HepG2 (cell line): Measurements from ENCODE around the gene MYH10.

Experiments
- CEBPB ChIP-seq: IDR thresholded peaks from 2 replicates; pipeline ENCODE4 v1.6.1; 2011; ENCODE audit warnings: low read depth, low read length, improper control_type of control experiment, borderline replicate concordance
- GABPA ChIP-seq, 2 experiments: IDR thresholded peaks; 2 replicates each; pipeline ENCODE4 v1.6.1; 2011 to 2016; ENCODE audit warnings: low read depth in 2 of 2, low read length in 1 of 2, missing biosample characterization in 1 of 2, missing genetic modification characterization in 1 of 2
- HES4 ChIP-seq: sonication (generic); formaldehyde crosslinking; IDR thresholded peaks from 2 replicates; pipeline ENCODE4 v1.9.0; 2021; ENCODE audit warnings: mild to moderate bottlenecking, missing genetic modification reagents, borderline replicate concordance
- IRF1 ChIP-seq: sonication (generic); formaldehyde crosslinking; IDR thresholded peaks from 2 replicates; pipeline ENCODE4 v1.4.0; 2020; ENCODE audit warnings: low read depth, mild to moderate bottlenecking, missing genetic modification reagents
- POLR2G ChIP-seq: fragments of 200-400 bp; formaldehyde crosslinking; IDR thresholded peaks from 2 replicates; pipeline ENCODE4 v1.6.1; 2018; ENCODE audit warnings: mild to moderate bottlenecking, low read depth, low read length, moderate library complexity
- RFX5 ChIP-seq: IDR thresholded peaks from 2 replicates; pipeline ENCODE4 v1.6.1; 2011; ENCODE audit warnings: low read depth, low read length, improper control_type of control experiment
- RNF2 ChIP-seq: fragments of 450-650 bp; conservative IDR thresholded peaks from 2 replicates; pipeline ENCODE4 v1.6.1; 2016; ENCODE audit warnings: low read depth
- ZNF232 ChIP-seq: sonication (generic); formaldehyde crosslinking; IDR thresholded peaks from 2 replicates; pipeline ENCODE4 v1.4.0; 2020; ENCODE audit warnings: missing genetic modification reagents, borderline replicate concordance
- ZNF441 ChIP-seq: sonication (generic); formaldehyde crosslinking; IDR thresholded peaks from 2 replicates; pipeline ENCODE4 v1.7.0; 2021; ENCODE audit warnings: missing genetic modification reagents, borderline replicate concordance
- ZNF530 ChIP-seq: sonication (generic); formaldehyde crosslinking; IDR thresholded peaks from 2 replicates; pipeline ENCODE4 v1.5.0; 2020; ENCODE audit warnings: low read depth, mild to moderate bottlenecking, missing genetic modification reagents

- no peak for TF ChIP-seq ZNF441 (CRISPR knock-in tag)
- TF ChIP-seq RNF2, result no peak
- TF ChIP-seq HES4, result no peak
- TF ChIP-seq GABPA (IDR thresholded peaks at IDR 0.05; ENCODE audit: low read depth, low read length), result no peak
- TF ChIP-seq GABPA (CRISPR knock-in tag; IDR thresholded peaks at IDR 0.05; ENCODE audit: low read depth), result no peak
- TF ChIP-seq CEBPB, result no peak
- TF ChIP-seq ZNF530, result no peak
- no peak for TF ChIP-seq IRF1
- no peak for TF ChIP-seq ZNF232 (CRISPR knock-in tag)
- TF ChIP-seq POLR2G, result no peak
- no peak for TF ChIP-seq RFX5
Observed at GRCh38 chr17:8558144-8558543, 72.4 kb downstream of the MYH10 start.
